K562 (cell line): Measurements from ENCODE around the gene MED29. TPM values are rescaled to one million over a fixed set of nuclear protein-coding genes. Genes with fewer than 3 reads are reported as not detected.

ENCODE experiments used
- ATAC-seq: fragments of 200-7000 bp; cut with Tn5 transposase; 3 replicates; pipeline ENCODE4 v1.9.1; 2020; ENCODE audit warnings: moderate library complexity
- BruUV-seq: library from RNA; stranded (reverse); fragments of 400-500 nt; replicated peaks from 2 replicates; lab custom pipeline; 2021; lab: Mats Ljungman, UMichigan
- CTCF ChIA-PET: fragments of 300-600 bp; formaldehyde crosslinking; extraction: SDS; loops from one replicate; lab custom pipeline; 2021; ENCODE audit warnings: low intra/inter-chr PET ratio; lab: Yijun Ruan, JAX
- POLR2A ChIA-PET: fragments of 300-600, 350-650 bp; sonication (Branson Sonifier 250); formaldehyde crosslinking; extraction: SDS; loops from one replicate; lab custom pipeline; 2021; ENCODE audit warnings: antibody characterized with exemption, inconsistent platforms; lab: Yijun Ruan, JAX
- DNase-seq, 4 experiments: peaks; one replicate each; pipeline versions ENCODE4 v3.0.0 to v3.0.0-alpha.2; 2011 to 2018; ENCODE audit warnings: low spot score in 3 of 4, mixed read lengths in 3 of 4; ENCODE audit errors: extremely low read depth in 1 of 4
- FAIRE-seq: peaks from 2 replicates; lab custom pipeline; 2011; peaks lifted over from hg19 to GRCh38; lab: Jason Lieb, UNC
- H2AFZ ChIP-seq: 2 replicates; pipeline ENCODE4 v1.6.0; 2011; ENCODE audit warnings: low read depth, low read length, control low read depth, inconsistent platforms
- H3K27ac ChIP-seq: fragments of 200-600 bp; 3 replicates; pipeline ENCODE4 v1.8.0; 2011; ENCODE audit warnings: low read depth, mild to moderate bottlenecking, control low read depth, inconsistent platforms, low read length, moderate library complexity, mixed read lengths; ENCODE audit errors: extremely low read depth
- H3K27me3 ChIP-seq, 2 experiments: fragments of 300-600 bp in 1 of 2; 2 replicates in 1 of 2; 3 replicates in 1 of 2; pipeline versions ENCODE4 v1.6.0 to v1.8.0; 2011; ENCODE audit warnings: inconsistent platforms in 2 of 2, low read length in 2 of 2, mild to moderate bottlenecking in 1 of 2, mixed read lengths in 1 of 2, moderate library complexity in 1 of 2; ENCODE audit not compliant: control insufficient read depth in 2 of 2, insufficient read depth in 2 of 2
- H3K36me3 ChIP-seq: fragments of 300-600 bp; 3 replicates; pipeline ENCODE4 v1.8.0; 2011; ENCODE audit warnings: mild to moderate bottlenecking, low read length, inconsistent platforms; ENCODE audit not compliant: control insufficient read depth, insufficient read depth
- H3K4me1 ChIP-seq, 2 experiments: fragments of 200-600 bp in 1 of 2; replicated peaks in 1 of 2; 2 replicates in 1 of 2; 3 replicates in 1 of 2; pipeline versions ENCODE4 v1.5.1 to v1.8.0; 2011; ENCODE audit warnings: inconsistent platforms in 2 of 2, low read length in 2 of 2, mild to moderate bottlenecking in 1 of 2, mixed read lengths in 1 of 2, moderate library complexity in 1 of 2; ENCODE audit not compliant: control insufficient read depth in 2 of 2, insufficient read depth in 2 of 2
- H3K4me2 ChIP-seq: 2 replicates; pipeline ENCODE4 v1.6.1; 2011; ENCODE audit warnings: low read length, control low read depth, inconsistent platforms, mixed read lengths; ENCODE audit not compliant: insufficient read depth
- H3K4me3 ChIP-seq: fragments of 200-600 bp; sonication (generic), shearing (Covaris generic); 2 replicates; pipeline ENCODE4 v1.5.1; 2016; ENCODE audit warnings: control low read depth, inconsistent platforms
- H3K79me2 ChIP-seq: fragments of 200-600 bp; 3 replicates; pipeline ENCODE4 v1.8.0; 2011; ENCODE audit warnings: low read length, inconsistent platforms; ENCODE audit not compliant: control insufficient read depth, insufficient read depth
- H3K9ac ChIP-seq, 2 experiments: 2 replicates each; pipeline versions ENCODE4 v1.6.0 to v1.6.1; 2011; ENCODE audit warnings: low read depth in 2 of 2, low read length in 2 of 2, control low read depth in 1 of 2, inconsistent platforms in 1 of 2, mild to moderate bottlenecking in 1 of 2, mixed read lengths in 1 of 2; ENCODE audit not compliant: insufficient read depth in 1 of 2
- H3K9me1 ChIP-seq: one replicate; pipeline ENCODE4 v1.6.0; 2011; ENCODE audit warnings: inconsistent platforms, mild to moderate bottlenecking, low read length, moderate library complexity; ENCODE audit not compliant: control insufficient read depth, insufficient read depth
- H3K9me3 ChIP-seq: replicated peaks from 2 replicates; pipeline ENCODE4 v1.5.1; 2011; ENCODE audit warnings: low read depth, low read length, inconsistent platforms; ENCODE audit not compliant: control insufficient read depth, insufficient read depth
- H4K20me1 ChIP-seq: replicated peaks from 2 replicates; pipeline ENCODE4 v1.6.1; 2011; ENCODE audit warnings: low read length, inconsistent platforms, mixed read lengths; ENCODE audit not compliant: control insufficient read depth, insufficient read depth
- CTCF ChIP-seq, 3 experiments: IDR thresholded peaks in 2 of 3; conservative IDR thresholded peaks in 1 of 3; 2 replicates each; pipeline ENCODE4 v1.5.1; 2011 to 2012; ENCODE audit warnings: low read length in 3 of 3, mild to moderate bottlenecking in 3 of 3, control low read depth in 2 of 3, improper control_type of control experiment in 1 of 3, inconsistent platforms in 1 of 3, low read depth in 1 of 3, mixed read lengths in 1 of 3, moderate library complexity in 1 of 3; ENCODE audit not compliant: insufficient read depth in 2 of 3
- ILF3 ChIP-seq: fragments of 450-650 bp; IDR thresholded peaks from 2 replicates; pipeline ENCODE4 v1.6.1; 2018; ENCODE audit warnings: antibody characterized with exemption, mild to moderate bottlenecking, moderate library complexity, borderline replicate concordance
- MTA2 ChIP-seq: fragments of 450-650 bp; IDR thresholded peaks from 2 replicates; pipeline ENCODE4 v1.6.1; 2016; ENCODE audit warnings: low read depth
- POLR2G ChIP-seq: fragments of 200-400 bp; formaldehyde crosslinking; IDR thresholded peaks from 2 replicates; pipeline ENCODE4 v1.6.1; 2017; ENCODE audit warnings: low read depth, mild to moderate bottlenecking, antibody characterized with exemption, low read length, moderate library complexity
- POLR3A ChIP-seq: IDR thresholded peaks from 2 replicates; pipeline ENCODE4 v1.6.1; 2011; ENCODE audit warnings: borderline replicate concordance, mild to moderate bottlenecking, moderate library complexity; ENCODE audit not compliant: insufficient read length, insufficient read depth; ENCODE audit errors: extremely low read depth
- SMARCA5 ChIP-seq: fragments of 450-650 bp; IDR thresholded peaks from 2 replicates; pipeline ENCODE4 v1.6.1; 2016
- TCF3 ChIP-seq: sonication (generic); formaldehyde crosslinking; IDR thresholded peaks from 2 replicates; pipeline ENCODE4 v1.4.0; 2020; ENCODE audit warnings: mild to moderate bottlenecking, missing genetic modification reagents
- ZNF347 ChIP-seq: fragments of 450-650 bp; formaldehyde crosslinking; IDR thresholded peaks from 2 replicates; pipeline ENCODE4 v1.4.0; 2020; ENCODE audit warnings: low read depth, mild to moderate bottlenecking, moderate library complexity
- WGBS: fragments of 100-300 bp; shearing (Covaris generic); methylation state at CpG from one replicate; pipeline ENCODE4 v1.1.6; 2016; ENCODE audit warnings: low coverage, mixed read lengths; ENCODE audit not compliant: insufficient coverage; ENCODE audit errors: missing lambda C conversion rate; 5-methylcytosine and 5-hydroxymethylcytosine counted together
- in situ Hi-C: fragments of 300-500 bp; cut with MboI; formaldehyde crosslinking; loops from 4 replicates; pipeline ENCODE4 v1.15.0; 2018; ENCODE audit warnings: inconsistent platforms, mixed read lengths
- intact Hi-C: fragments of 100-400 bp; cut with micrococcal nuclease; formaldehyde crosslinking; loops from 2 replicates; pipeline ENCODE4 v1.14.2; 2022
- polyA plus RNA-seq, 8 experiments: library from polyadenylated mRNA; depleted of rRNA in 4 of 8; stranded (reverse) in 5 of 8; unstranded in 3 of 8; fragments of >200 nt; fragmentation: Nextera tagmentation in 2 of 8; fragmentation: Illumina TruSeq in 1 of 8; extraction: Ambion mirVana in 2 of 8; extraction: Trizol in 1 of 8; gene quantifications; 2 replicates each; pipeline versions ENCODE4 v1.2.1 to v1.2.3, GENCODE V29; 2011 to 2014; ENCODE audit warnings: inconsistent platforms in 1 of 8, missing spikeins in 1 of 8
- total RNA-seq, 7 experiments: library from RNA; depleted of rRNA in 6 of 7; stranded (reverse); fragments of >200 nt in 6 of 7; fragmentation: Illumina TruSeq in 2 of 7; extraction: Trizol in 2 of 7; gene quantifications; 2 replicates each; pipeline versions ENCODE4 v1.2.1 to v1.2.3, GENCODE V29; 2011 to 2021; ENCODE audit warnings: low replicate concordance in 1 of 7

MED29 gene
- total and polyA plus RNA-seq, 9 of the 15 experiments (the other 6 are each of a cell fraction or from before 2014, with no cell fraction given), result 1.8 to 22.6 (median 12.4) TPM

DNA sequence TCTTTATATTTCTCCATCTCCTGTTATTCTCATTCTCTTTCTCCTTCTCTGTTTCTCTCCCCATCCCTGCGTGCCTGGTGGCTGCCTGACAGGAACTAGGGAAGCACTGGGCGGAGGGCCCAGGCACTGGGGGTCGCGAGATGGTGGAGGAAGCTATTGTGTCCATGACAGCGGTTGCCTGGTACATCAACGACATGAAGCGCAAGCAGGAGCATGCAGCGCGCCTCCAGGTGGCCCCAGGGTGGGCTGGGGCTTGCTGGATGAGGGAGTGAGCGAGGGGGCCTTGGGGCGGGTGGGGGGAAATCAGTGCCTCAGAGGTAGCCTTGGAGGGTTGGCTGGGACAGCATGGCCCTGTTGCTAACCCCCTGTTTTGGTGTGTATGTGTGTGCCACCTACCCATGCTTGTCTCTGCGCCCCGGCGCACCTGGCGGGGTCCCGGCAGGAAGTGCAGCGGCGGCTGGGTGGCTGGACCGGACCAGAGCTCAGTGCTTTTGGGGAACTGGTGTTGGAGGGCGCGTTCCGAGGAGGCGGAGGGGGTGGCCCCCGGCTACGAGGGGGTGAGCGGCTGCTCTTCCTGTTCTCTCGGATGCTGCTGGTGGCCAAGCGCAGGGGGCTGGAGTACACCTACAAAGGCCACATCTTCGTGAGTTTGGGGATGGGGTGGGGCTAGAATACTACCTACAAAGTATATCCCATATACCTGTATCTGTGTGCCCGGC is 26.4 kb downstream of the MED29 start:
- ATAC-seq (no peak), DNase-seq (no peak), FAIRE-seq (no peak)
- peaks cover 19% of the 10 kb centered on the region for H3K79me2 ChIP-seq
- WGBS, result 86% methylated on average over 21 of the region's 30 CpGs
- no peak overlapping the region for H3K4me3 ChIP-seq
- no peaks in the 10 kb centered on the region for H4K20me1 ChIP-seq
- H3K27me3 ChIP-seq, result no peaks in the 10 kb centered on the region
- H3K4me1 ChIP-seq, result peaks cover 9 to 43% of the 10 kb centered on the region in 2 experiments; a peak in 4 of 5 replicates
- ChIA-PET CTCF (no interaction called here), POLR2A (interaction anchor here (0.6 to 2.5 kb wide), 3 partner anchors 11 to 26 kb away, joined by 5 to 7 read pairs (median 5); partner anchors contain the start of genes MED29 and PAF1)
- H3K27ac ChIP-seq, result no peak overlapping the region
- no peaks in the 10 kb centered on the region for H3K9me3 ChIP-seq
- intact Hi-C loops (no loop called here), in situ Hi-C loops (no loop called here)
- H3K9ac ChIP-seq, result peak overlapping the region in 1 of 2 experiments; percentile 35; a peak in 1 of 4 replicates
- BruUV-seq, result no TSS peak
- H3K4me2 ChIP-seq, result no peak overlapping the region
- peaks cover 27% of the 10 kb centered on the region; the same call in 2 of the 3 replicates for H3K36me3 ChIP-seq
- TF ChIP-seq TCF3 (CRISPR knock-in tag) (no peak), POLR2G (peak; percentile 46), POLR3A (no peak), ILF3 (no peak), CTCF (IDR thresholded peaks at IDR 0.05 in 2 of 3, conservative IDR thresholded peaks at IDR 0.05 in 1 of 3; ENCODE audit: insufficient read depth in 2 of 3, low read depth in 1 of 3, low read length in 3 of 3) (no peak), ZNF347 (CRISPR knock-in tag) (no peak), MTA2 (no peak), SMARCA5 (no peak)
- H3K9me1 ChIP-seq, result no peaks in the 10 kb centered on the region
- H2AFZ ChIP-seq, result no peak overlapping the region
